ENCODE data around the gene TEX29.

Gene TEX29

DNA sequence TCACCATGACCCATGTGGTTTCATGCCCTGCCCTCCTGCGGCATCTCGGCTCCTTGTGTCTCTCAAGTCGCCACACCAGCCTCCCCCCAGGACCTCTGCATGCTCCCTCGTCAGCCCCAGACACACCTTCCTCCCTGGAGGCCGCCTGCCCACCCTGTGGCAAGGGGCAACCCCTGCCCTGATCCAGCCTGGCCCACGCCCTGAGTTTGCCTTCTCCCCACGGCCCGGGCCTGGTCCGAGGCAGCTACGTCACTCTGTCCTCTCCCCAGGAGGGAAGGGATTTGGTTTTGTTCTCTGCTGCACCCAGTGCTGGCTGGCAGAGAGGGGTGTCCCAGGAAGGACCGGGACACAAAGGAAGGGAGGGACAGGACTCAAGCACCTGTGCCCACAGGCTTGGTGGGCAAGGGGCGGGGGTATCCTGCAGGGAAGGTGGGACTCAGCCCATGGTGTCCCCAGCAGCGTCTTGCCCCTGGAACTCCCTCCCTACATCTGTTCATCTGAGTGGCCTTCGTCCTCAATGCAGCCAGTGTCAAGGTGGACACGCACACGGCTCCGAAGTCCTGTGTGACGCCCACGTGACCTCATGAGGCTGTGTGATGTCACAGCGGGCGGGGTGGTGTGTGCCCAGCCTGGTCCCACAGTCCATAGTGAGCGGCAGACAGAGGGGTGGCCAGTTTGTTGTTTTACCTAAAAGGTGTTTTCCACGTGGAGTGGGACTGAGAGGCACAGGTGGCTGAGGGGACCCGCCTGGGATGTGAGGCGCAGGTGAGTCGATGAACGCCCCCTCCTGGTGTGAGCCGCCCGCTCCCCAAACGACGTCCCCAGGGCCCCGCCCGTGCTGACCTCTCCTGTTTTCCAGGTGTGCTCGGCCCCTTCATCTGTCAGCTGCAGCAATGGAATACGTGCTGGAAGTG lies at the start of gene TEX29:
TEX29 (plus strand) TSS at position 645 of the 914 bp plus-strand sequence; CDS start at position 894, 249 bp downstream.
- DNase-seq = no peak

GRCh38 chr13:111270765-111271698 lies 49.4 kb upstream of the TEX29 start:
- no peak for DNase-seq

GRCh38 chr13:111272117-111272516 lies 48.3 kb upstream of the TEX29 start:
- no peak for DNase-seq

DNA sequence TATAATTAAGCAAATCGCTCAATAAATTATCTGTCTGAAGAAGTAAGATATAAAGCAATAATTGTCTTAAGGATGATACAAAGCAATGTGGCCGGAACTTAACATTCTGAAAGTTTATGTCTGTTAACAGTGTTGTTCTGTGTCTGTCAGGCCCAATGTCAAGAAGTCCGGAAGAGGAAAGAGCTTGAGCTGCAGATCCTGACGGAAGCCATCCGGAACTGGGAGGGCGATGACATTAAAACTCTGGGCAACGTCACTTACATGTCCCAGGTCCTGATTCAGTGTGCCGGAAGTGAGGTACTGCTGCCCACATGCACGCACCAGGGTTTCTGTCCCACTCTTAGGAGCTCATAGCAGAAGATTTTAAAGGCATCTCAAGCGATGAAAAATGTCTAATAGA lies 45.1 kb upstream of the TEX29 start:
- DNase-seq = no peak

DNA sequence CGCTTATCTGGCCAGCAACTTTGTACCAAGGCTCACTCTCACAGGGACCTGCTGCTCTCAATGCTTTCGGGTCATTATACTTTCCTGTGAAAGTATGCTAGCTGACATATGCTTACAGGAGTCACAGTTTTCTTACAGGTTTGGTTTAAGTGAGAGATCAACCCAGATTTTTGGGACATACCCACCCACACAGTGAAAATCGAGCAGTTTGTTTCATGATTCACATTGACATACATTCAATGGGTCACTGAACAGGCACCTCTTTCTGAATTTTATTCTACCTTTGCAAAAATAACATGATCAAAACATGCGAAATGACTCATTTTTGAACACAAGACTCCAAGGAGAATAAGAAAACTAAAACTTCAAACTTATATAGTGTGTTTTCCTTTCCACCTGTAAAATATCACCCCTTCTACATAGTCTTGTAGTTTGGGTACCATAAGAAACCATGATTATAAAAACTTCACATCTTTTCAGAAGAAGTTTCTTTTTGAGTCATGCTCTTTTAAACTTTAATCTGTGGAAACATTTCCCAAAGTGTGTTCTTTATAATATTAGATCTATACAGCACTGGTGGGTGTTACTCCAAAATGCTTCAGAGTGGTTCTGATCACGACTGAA lies 44.3 kb upstream of the TEX29 start:
- no peak for DNase-seq

DNA sequence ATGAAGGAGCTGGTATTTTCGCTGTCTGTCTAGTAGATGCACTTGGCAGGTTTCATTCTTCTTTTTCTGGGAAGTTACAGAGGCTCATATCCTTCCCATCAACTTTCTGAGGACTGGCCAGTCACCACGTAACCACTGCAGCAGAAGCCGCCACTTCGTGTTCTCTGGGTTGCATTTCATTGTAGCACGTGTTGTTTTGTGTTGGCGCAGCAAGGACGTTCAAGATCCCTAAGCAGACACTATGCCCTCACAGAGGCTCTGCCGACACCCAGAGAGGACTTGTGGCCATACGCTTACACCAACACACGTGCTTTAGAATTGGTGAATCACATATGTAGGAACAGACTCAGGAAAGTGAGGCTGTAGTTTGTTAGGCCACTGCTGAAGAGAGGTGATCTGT lies 42.2 kb upstream of the TEX29 start:
- DNase-seq = no peak

- no peak for DNase-seq
Observed at GRCh38 chr13:111278743-111279652, 41.4 kb upstream of the TEX29 start.

- DNase-seq = no peak
Observed at GRCh38 chr13:111280226-111280625, 40.2 kb upstream of the TEX29 start.

DNA sequence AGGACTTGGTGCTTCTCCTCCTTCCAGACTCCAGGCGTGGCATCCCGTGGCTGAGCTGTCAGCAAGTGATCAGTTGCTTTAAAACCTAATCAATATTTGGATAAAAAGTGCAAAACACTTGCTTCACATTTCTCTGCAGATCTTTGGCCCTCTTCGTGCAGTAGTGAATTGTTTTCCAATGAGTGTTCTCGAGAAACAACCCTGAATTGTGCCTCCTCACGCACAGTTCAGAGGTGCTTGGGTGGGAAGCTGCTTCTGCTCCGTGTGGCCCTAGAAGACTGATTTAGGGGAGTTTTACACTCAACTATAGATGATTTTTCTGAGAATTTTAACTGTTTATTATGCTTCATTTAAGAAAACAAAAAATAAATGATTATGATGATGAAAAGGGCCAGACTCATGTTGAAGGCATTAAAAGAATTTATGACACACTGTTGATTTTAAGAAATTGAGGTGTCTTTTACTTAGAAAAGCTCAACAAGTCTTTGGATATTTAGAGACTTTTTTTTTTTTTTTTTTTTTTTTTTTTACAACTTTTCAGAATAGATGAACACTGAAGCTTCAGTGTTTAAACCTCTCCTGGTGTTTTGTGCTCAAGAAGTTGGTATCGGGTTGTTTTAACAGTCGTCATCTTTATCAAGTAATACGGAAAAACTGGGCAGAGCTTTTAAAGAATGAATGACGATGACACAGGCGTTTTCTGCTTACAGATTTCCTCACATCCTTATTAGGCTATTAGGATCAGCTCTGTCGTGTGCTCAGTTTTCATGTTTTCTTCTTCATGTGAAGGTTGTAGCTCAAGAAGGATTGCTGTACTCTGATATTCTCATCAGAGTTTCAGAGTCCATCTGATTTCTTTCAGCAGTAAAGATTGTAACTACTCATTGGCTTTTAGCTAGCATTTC lies 39.5 kb upstream of the TEX29 start:
- no peak for DNase-seq

DNA sequence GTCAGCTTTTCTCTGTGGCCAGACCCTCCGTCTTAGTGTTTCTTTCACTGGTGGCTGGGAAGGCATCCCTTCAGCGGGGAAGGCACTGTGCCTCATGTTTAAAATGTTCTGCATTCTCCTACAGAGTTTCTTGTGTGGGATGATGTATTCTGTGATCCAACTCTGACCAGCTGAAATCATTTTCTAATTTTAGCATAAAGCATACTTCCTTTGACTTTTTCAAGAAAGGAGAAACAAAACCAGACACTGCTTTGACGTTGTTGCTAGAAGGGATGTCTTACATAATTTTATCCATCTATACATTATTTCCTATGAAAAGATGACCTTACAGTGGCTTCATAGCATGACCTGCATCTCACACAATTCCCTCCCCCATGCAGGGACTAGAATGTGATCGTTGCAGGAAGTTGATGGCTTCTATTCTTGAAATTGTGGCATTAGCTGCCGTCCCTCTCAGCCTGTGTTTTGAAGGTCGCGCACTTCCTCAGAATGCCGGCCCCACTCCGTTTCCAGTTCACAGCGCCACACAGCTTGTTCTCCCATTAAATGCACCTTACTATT lies 38.6 kb upstream of the TEX29 start:
- no peak for DNase-seq

DNA sequence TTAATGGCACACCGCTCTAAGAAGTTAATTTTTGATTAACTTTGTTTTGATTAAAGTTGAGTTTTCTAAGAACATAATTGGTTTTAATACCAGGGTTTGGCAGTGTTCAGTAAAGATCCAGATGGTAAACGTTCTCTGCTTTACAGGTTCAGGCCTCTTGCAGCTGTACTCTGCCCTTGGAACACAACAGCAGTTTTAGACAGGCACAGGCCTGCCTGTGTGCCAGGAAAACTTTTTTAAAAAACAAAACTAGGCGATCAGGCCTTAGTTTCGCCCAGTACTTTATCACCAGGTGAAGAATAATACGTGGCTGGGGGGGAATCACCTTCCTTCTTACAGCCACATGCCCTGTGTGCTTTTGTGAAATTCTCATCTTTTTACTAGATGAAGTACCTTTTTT lies 38.0 kb upstream of the TEX29 start:
- no peak for DNase-seq

DNA sequence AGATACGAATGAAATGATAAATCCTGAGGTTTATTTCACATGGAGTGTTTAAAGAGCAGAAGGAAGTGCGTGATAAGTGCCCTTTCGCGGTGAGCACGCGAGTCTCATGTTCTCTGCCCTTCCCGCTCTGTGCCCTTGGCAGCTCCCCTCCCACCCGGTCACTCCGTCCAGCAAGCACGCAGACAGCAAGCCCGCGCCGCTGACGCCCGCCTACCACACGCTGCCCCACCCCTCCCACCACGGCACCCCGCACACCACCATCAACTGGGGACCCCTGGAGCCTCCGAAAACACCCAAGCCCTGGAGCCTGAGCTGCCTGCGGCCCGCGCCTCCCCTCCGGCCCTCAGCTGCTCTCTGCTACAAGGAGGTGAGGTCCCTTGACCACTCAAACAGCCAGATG lies 37.4 kb upstream of the TEX29 start:
- DNase-seq = no peak

GRCh38 chr13:111283457-111283856 lies 37.0 kb upstream of the TEX29 start:
- DNase-seq = no peak

DNA sequence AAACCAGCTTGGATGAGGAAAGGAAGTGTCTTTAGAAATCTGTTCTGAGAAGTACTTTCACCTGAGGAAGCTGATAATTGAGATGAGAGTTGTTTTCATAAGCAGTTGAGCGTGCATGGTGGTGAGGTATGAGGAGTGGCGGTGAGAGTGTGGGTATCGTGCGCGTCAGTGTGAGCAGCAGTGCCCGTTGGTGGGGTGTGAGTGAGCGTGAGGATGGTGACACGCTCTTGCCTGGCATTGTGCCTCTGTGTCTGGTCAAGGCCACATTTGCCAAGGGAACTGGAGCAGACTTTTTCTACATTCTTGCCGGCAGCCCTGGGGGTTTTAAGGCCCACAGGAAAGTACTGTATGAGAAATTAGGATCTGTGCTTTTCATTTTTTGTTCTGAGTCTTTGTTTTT lies 36.5 kb upstream of the TEX29 start:
- no peak for DNase-seq

DNA sequence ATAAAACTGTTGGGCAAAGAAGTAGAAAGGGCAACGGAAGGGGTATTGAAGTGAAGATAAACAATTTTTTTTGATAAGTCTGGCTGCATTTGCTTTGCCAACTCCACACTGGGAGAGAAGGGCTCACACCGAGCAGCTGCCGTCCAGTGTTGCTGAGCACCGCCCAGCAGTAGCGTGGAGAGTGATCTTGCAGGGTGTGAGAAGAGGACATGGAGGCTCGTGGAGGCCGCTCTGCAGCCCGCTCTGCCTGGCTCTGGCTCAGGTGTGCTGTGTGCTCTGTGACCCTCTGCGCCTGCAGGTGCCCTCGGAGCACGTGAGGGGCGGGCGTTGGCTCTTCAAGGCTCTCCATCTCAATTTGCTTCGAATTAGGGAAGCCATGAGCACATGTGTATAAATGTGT lies 35.9 kb upstream of the TEX29 start:
- no peak for DNase-seq

DNA sequence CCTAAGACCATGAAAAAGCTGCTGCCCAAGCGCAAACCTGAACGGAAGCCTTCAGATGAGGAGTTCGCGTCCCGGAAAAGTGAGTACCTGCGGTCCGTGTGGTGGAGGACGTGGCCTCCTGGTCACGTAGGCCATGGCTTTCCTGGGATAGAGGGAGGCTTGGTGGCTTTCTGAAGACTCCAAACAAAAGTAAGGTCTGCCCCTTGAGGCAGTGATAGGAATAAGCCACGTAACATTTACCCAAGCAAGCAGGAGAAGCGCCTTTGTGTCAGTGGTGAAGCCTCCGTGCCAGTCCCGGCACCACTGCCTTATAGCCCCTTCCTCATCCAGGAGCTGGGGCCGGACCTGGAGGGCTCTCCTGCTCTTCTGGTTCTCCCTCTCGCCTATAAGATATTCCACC lies 34.3 kb upstream of the TEX29 start:
- no peak for DNase-seq

GRCh38 chr13:111286749-111287148 lies 33.7 kb upstream of the TEX29 start:
- no peak for DNase-seq

DNA sequence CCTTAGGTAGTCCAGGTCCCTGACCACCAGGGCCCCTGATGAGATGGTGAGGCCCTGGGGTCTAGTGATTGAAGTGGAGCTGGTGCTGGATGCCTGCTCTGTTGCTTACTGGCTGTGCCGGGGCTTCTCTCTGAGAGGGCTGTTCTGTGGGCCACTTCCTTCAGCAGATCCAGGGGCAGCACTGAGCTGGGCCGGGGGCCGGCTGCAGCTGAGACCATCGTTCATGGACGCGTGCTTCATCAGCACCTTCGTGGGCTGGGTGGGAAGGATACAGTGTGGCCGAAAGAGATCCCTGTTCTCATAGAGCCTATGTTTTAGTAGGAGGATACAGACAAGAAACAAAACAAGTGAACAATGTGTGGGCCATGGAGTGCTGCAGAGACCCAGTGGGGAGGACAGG lies 33.2 kb upstream of the TEX29 start:
- DNase-seq = no peak

DNA sequence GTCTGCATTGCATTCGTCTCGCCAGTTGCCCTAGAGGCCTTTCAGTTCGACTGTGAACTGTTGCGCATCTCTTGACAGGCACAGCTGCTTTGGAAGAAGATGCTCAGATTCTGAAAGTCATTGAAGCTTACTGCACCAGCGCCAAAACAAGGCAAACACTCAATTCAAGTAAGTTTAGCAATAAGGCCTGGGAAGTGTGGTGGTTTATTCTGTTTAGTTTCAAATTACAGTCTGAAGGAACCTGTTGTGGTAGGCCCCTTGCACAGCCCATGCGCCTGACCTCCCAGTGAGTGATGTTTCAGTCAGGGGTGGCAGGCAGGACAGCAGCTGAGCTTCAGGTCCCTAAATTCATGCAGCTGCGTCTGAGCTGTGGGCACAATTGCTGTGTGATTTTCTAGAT lies 32.2 kb upstream of the TEX29 start:
- no peak for DNase-seq

- DNase-seq = no peak
Observed at GRCh38 chr13:111289251-111289650, 31.2 kb upstream of the TEX29 start.

DNA sequence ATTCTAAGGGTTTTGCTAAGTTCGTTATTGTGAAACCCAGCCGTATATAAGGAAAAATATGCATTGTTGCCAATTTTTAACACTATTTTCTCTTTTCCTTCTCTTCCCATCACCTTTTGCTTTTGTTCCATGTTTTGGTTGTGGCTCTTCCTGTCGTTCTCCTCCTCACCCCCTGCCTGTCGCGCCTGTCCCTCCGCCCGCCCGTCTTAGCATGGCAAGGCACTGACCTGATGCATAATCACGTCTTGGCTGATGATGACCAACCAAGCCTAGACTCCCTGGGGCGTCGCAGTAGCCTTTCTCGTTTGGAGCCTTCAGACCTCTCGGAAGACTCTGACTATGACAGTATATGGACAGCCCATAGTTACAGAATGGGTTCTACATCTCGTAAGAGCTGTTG lies 28.5 kb upstream of the TEX29 start:
- DNase-seq = no peak

Data from activated CD4-positive, CD25-positive, alpha-beta regulatory T cell treated with anti-CD3 and anti-CD28 coated beads, Interleukin-2, amount 50 U/mL, for 72 hours (primary cell).